Vagina (tissue), 2 donors: ENCODE results near the gene RBMX. TPM values are rescaled to one million over a fixed set of nuclear protein-coding genes. Genes with fewer than 3 reads are reported as not detected.

Experiments
- DNase-seq, 2 donors: peaks; one replicate each; pipeline ENCODE4 v3.0.0-alpha.2; 2017; ENCODE audit errors: extremely low spot score in 2 of 2
- H3K27ac ChIP-seq: fragments of 200-600 bp; sonication (generic); one replicate; pipeline ENCODE4 v1.5.1; 2019
- H3K27me3 ChIP-seq: fragments of 200-600 bp; sonication (generic); one replicate; pipeline ENCODE4 v1.5.1; 2019
- H3K36me3 ChIP-seq, 2 donors: fragments of 200-600 bp; sonication (generic); one replicate each; pipeline ENCODE4 v1.5.1; 2017 to 2019
- H3K4me1 ChIP-seq: fragments of 200-600 bp; sonication (generic); one replicate; pipeline ENCODE4 v1.5.1; 2019
- H3K4me3 ChIP-seq, 2 donors: fragments of 200-600 bp; sonication (generic); 1 replicate in 1 of 2; 2 replicates in 1 of 2; pipeline ENCODE4 v1.5.1; 2016 to 2019
- H3K9me3 ChIP-seq: fragments of 200-600 bp; sonication (generic); one replicate; pipeline ENCODE4 v1.5.1; 2019
- POLR2A ChIP-seq, 2 donors: fragments of 450-650 bp; IDR thresholded peaks; one replicate each; pipeline ENCODE4 v1.6.1; 2017; ENCODE audit warnings: antibody characterized with exemption in 2 of 2, mild to moderate bottlenecking in 2 of 2, moderate library complexity in 2 of 2
- POLR2AphosphoS5 ChIP-seq, 2 donors: sonication (generic); formaldehyde crosslinking; IDR thresholded peaks; one replicate each; pipeline ENCODE4 v1.9.0; 2017; ENCODE audit warnings: antibody characterized with exemption in 2 of 2, mild to moderate bottlenecking in 2 of 2, low read depth in 1 of 2; ENCODE audit not compliant: insufficient read depth in 1 of 2
- intact Hi-C: fragments of 100-400 bp; cut with DNase I; formaldehyde crosslinking; loops from one replicate; pipeline ENCODE4 v1.15.1; 2023
- small RNA-seq: library from RNA; depleted of rRNA; stranded (forward); fragments of <200 nt; gene quantifications from one replicate; pipeline ENCODE3, GENCODE V24; 2016
- total RNA-seq: library from RNA; depleted of rRNA; stranded (reverse); fragments of >200 nt; gene quantifications from one replicate; pipeline ENCODE4 v1.2.3, GENCODE V29; 2016
- TF ChIP-seq, protein P1 (sequence below), 3 experiments: fragments of 450-650 bp in 2 of 3; fragments of 200-600 bp in 1 of 3; sonication (generic) in 1 of 3; IDR thresholded peaks; one replicate each; pipeline ENCODE4 v1.5.1; 2017 to 2019; ENCODE audit warnings: antibody characterized with exemption in 3 of 3, mild to moderate bottlenecking in 2 of 3, moderate library complexity in 2 of 3

The RBMX gene
- total RNA-seq, 1 donor from 2014 or later, result 193 TPM

GRCh38 chrX:136829413-136829812, 51.1 kb downstream of the RBMX start:
- H3K4me1 ChIP-seq, result no peaks in the 10 kb centered on the region
- H3K9me3 ChIP-seq, result no peaks in the 10 kb centered on the region
- no peak for TF ChIP-seq POLR2AphosphoS5 (IDR thresholded peaks at IDR 0.05; ENCODE audit: insufficient read depth in 1 of 2, low read depth in 1 of 2)
- TF ChIP-seq, protein P1, sequence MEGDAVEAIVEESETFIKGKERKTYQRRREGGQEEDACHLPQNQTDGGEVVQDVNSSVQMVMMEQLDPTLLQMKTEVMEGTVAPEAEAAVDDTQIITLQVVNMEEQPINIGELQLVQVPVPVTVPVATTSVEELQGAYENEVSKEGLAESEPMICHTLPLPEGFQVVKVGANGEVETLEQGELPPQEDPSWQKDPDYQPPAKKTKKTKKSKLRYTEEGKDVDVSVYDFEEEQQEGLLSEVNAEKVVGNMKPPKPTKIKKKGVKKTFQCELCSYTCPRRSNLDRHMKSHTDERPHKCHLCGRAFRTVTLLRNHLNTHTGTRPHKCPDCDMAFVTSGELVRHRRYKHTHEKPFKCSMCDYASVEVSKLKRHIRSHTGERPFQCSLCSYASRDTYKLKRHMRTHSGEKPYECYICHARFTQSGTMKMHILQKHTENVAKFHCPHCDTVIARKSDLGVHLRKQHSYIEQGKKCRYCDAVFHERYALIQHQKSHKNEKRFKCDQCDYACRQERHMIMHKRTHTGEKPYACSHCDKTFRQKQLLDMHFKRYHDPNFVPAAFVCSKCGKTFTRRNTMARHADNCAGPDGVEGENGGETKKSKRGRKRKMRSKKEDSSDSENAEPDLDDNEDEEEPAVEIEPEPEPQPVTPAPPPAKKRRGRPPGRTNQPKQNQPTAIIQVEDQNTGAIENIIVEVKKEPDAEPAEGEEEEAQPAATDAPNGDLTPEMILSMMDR (IDR thresholded peaks at IDR 0.05), result no peak
- no peak for TF ChIP-seq POLR2A (IDR thresholded peaks at IDR 0.05)
- DNase-seq, result no peak
- no peaks in the 10 kb centered on the region for H3K27me3 ChIP-seq
- no peaks in the 10 kb centered on the region for H3K36me3 ChIP-seq
- H3K27ac ChIP-seq, result no peak overlapping the region
- intact Hi-C loops, result no loop called here
- H3K4me3 ChIP-seq, result no peak overlapping the region

GRCh38 chrX:136828830-136829229, 51.7 kb downstream of the RBMX start:
- Histone ChIP-seq H3K27me3 (no peaks in the 10 kb centered on the region), H3K27ac (no peak overlapping the region)
- TF ChIP-seq, protein P1 (IDR thresholded peaks at IDR 0.05), result no peak
- no peak for TF ChIP-seq POLR2A (IDR thresholded peaks at IDR 0.05)
- TF ChIP-seq POLR2AphosphoS5 (IDR thresholded peaks at IDR 0.05; ENCODE audit: insufficient read depth in 1 of 2, low read depth in 1 of 2), result no peak

GRCh38 chrX:136827026-136827425, 53.5 kb downstream of the RBMX start:
- DNase-seq, result no peak
- intact Hi-C loops, result no loop called here
- no peaks in the 10 kb centered on the region for H3K4me1 ChIP-seq
- H3K27ac ChIP-seq, result no peak overlapping the region
- H3K27me3 ChIP-seq, result no peaks in the 10 kb centered on the region
- TF ChIP-seq POLR2A (IDR thresholded peaks at IDR 0.05) (no peak), POLR2AphosphoS5 (IDR thresholded peaks at IDR 0.05; ENCODE audit: insufficient read depth in 1 of 2, low read depth in 1 of 2) (no peak)
- TF ChIP-seq, protein P1 (IDR thresholded peaks at IDR 0.05), result no peak
- no peaks in the 10 kb centered on the region for H3K36me3 ChIP-seq
- H3K4me3 ChIP-seq, result no peak overlapping the region
- no peaks in the 10 kb centered on the region for H3K9me3 ChIP-seq

More at GRCh38 chrX:136828830-136829229, 51.7 kb downstream of the RBMX start:
- Histone ChIP-seq H3K4me1 (no peaks in the 10 kb centered on the region), H3K9me3 (no peaks in the 10 kb centered on the region), H3K4me3 (no peak overlapping the region), H3K36me3 (no peaks in the 10 kb centered on the region)
- no peak for DNase-seq
- intact Hi-C loops, result no loop called here

GRCh38 chrX:136825771-136826170, 54.8 kb downstream of the RBMX start:
- TF ChIP-seq POLR2AphosphoS5 (IDR thresholded peaks at IDR 0.05; ENCODE audit: insufficient read depth in 1 of 2, low read depth in 1 of 2), result no peak
- TF ChIP-seq POLR2A (IDR thresholded peaks at IDR 0.05), result no peak
- TF ChIP-seq, protein P1 (IDR thresholded peaks at IDR 0.05), result no peak
- DNase-seq, result no peak
- no peaks in the 10 kb centered on the region for H3K27me3 ChIP-seq
- no peak overlapping the region for H3K4me3 ChIP-seq
- intact Hi-C loops, result no loop called here
- no peaks in the 10 kb centered on the region for H3K36me3 ChIP-seq
- no peaks in the 10 kb centered on the region for H3K9me3 ChIP-seq
- no peak overlapping the region for H3K27ac ChIP-seq
- H3K4me1 ChIP-seq, result no peaks in the 10 kb centered on the region

Small RNA genes lying within 50 kb of the gene (small RNA-seq; reads per million reads assigned to genes)
- gene SNORD61, result not detected

Other genes starting within 250 kb of the RBMX start
- gene CD40LG, start 232.6 kb downstream of the RBMX start, total RNA-seq, result not detected
- gene ARHGEF6, start 99.8 kb downstream of the RBMX start, total RNA-seq, result 16.2 TPM
- not detected for gene GPR101, start 153.3 kb upstream of the RBMX start, total RNA-seq